CD4-positive, alpha-beta T cell (primary cell): Measurements from ENCODE around the gene PARP1. TPM values are rescaled to one million over a fixed set of nuclear protein-coding genes. Genes with fewer than 3 reads are reported as not detected.
"Not testable (repeated sequence)": the region's sequence is repeated elsewhere in the genome, so short reads cannot be mapped to it uniquely, and the experiment has no call there.

Source experiments
- ATAC-seq: fragments of 200-7000 bp; cut with Tn5 transposase; one replicate; pipeline ENCODE4 v1.10.0; 2022; ENCODE audit warnings: mild to moderate bottlenecking; ENCODE audit not compliant: poor library complexity
- CTCF ChIA-PET: fragments of 350-600 bp; sonication (Branson Sonifier 250); formaldehyde crosslinking; loops from one replicate; lab custom pipeline; 2021; ENCODE audit warnings: antibody characterized with exemption, inconsistent platforms; lab: Charles Lee
- POLR2A ChIA-PET: fragments of 350-600 bp; sonication (Branson Sonifier 250); formaldehyde crosslinking; loops from one replicate; lab custom pipeline; 2021; ENCODE audit warnings: antibody characterized with exemption, inconsistent platforms; lab: Charles Lee
- DNase-seq, 14 experiments: peaks; one replicate each; pipeline ENCODE4 v3.0.0-alpha.2; 2013 to 2020; ENCODE audit warnings: mixed read lengths in 2 of 14
- H3K27ac ChIP-seq, 2 donors: one replicate each; pipeline versions ENCODE4 v1.5.1 to v1.7.0; 2013; ENCODE audit warnings: low read length in 2 of 2, low read depth in 1 of 2, mild to moderate bottlenecking in 1 of 2
- H3K27me3 ChIP-seq, 2 experiments: 1 replicate in 1 of 2; 2 replicates in 1 of 2; pipeline versions ENCODE4 v1.6.1 to v1.7.0; 2013; ENCODE audit warnings: low read length in 2 of 2, control low read depth in 1 of 2, mild to moderate bottlenecking in 1 of 2, moderate library complexity in 1 of 2; ENCODE audit not compliant: insufficient read depth in 2 of 2, control insufficient read depth in 1 of 2
- H3K36me3 ChIP-seq: one replicate; pipeline ENCODE4 v1.6.1; 2013; ENCODE audit warnings: low read length, control low read depth; ENCODE audit not compliant: insufficient read depth
- H3K4me1 ChIP-seq: one replicate; pipeline ENCODE4 v1.6.1; 2013; ENCODE audit warnings: low read length, control low read depth; ENCODE audit not compliant: insufficient read depth
- H3K4me3 ChIP-seq: one replicate; pipeline ENCODE4 v1.5.1; 2013; ENCODE audit warnings: mild to moderate bottlenecking, low read length, moderate library complexity
- H3K9me3 ChIP-seq, 2 experiments: 1 replicate in 1 of 2; 2 replicates in 1 of 2; pipeline versions ENCODE4 v1.6.1 to v1.7.0; 2013; ENCODE audit warnings: low read length in 2 of 2, mild to moderate bottlenecking in 2 of 2, control low read depth in 1 of 2, moderate library complexity in 1 of 2; ENCODE audit not compliant: control insufficient read depth in 1 of 2, insufficient read depth in 1 of 2
- H3K27ac Mint-ChIP-seq: one replicate; pipeline ENCODE4 v1.8.0; 2020; ENCODE audit warnings: mixed read lengths
- H3K27me3 Mint-ChIP-seq: one replicate; pipeline ENCODE4 v1.8.0; 2021; ENCODE audit warnings: mixed read lengths
- H3K36me3 Mint-ChIP-seq: one replicate; pipeline ENCODE4 v1.8.0; 2021; ENCODE audit warnings: low read depth, mixed read lengths
- H3K4me1 Mint-ChIP-seq: one replicate; pipeline ENCODE4 v1.8.0; 2021; ENCODE audit warnings: low read depth, mixed read lengths
- H3K4me3 Mint-ChIP-seq: one replicate; pipeline ENCODE4 v1.8.0; 2020; ENCODE audit warnings: mild to moderate bottlenecking, mixed read lengths
- H3K9me3 Mint-ChIP-seq: one replicate; pipeline ENCODE4 v1.8.0; 2020; ENCODE audit warnings: mixed read lengths
- CTCF ChIP-seq: fragments of 200-600 bp; IDR thresholded peaks from one replicate; pipeline ENCODE4 v1.8.0; 2022; ENCODE audit warnings: antibody characterized with exemption, mild to moderate bottlenecking
- intact Hi-C, 2 experiments: fragments of 100-400 bp; cut with DNase I in 1 of 2; cut with micrococcal nuclease in 1 of 2; formaldehyde crosslinking; loops; one replicate each; pipeline versions ENCODE4 v1.15.1 to v1.9.0; 2023 to 2025; cut with DNase I, micrococcal nuclease
- total RNA-seq, 174 experiments: library from RNA in 2 of 174; stranded (reverse) in 2 of 174; gene quantifications; one replicate each; pipeline ENCODE4 v1.2.3 and lab custom pipeline; 2021 to 2026

PARP1 gene
- total RNA-seq, 2 experiments from 2014 or later = 59.3 to 63.6 TPM

DNA sequence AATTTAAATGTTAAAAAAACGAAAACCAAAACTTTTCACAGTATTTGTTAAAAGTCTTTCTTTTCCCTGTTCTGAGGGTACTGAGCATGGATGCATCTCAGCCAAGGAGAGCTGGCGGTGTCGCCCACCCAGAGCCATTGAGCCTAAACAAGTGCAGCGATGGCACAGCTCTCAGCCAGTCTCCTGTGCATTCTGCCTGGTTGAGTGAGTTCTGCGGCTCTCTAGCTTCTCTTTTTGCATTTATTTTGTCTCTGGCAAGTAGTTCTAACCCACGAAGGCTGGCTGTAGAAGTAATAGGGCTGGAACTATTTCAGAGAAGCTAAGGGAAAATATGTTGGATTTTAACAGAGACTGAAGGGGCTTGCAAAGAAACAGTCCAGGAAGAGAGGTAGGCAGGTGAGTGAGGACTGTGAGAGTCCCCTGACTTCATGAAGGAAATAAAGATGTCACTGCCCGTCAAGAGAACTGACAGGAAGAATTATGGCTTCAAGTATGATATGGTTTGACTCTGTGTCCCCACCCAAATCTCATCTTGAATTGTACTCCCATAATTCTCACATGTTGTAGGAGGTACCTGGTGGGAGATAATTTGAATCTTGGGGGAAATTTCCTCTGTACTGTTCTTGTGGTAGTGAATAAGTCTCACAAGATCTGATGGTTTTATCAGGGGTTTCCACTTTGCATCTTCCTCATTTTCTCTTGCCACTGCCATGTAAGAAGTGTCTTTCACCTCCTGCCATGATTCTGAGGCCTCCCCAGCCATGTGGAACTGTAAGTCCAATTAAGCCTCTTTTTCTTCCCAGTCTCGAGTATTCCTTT is 63.2 kb downstream of the PARP1 start:
- intact Hi-C loops = no loop called here
- Mint-ChIP-seq H3K4me1 (no peaks in the 10 kb centered on the region), H3K36me3 (peaks cover 5% of the 10 kb centered on the region), H3K4me3 (no peak overlapping the region), H3K27ac (no peak overlapping the region), H3K27me3 (peaks cover 8% of the 10 kb centered on the region), H3K9me3 (peaks cover 3% of the 10 kb centered on the region)
- no peak for ATAC-seq
- Histone ChIP-seq H3K36me3 (no peaks in the 10 kb centered on the region), H3K27ac (no peak overlapping the region), H3K4me1 (no peaks in the 10 kb centered on the region), H3K4me3 (no peak overlapping the region), H3K27me3 (no peaks in the 10 kb centered on the region), H3K9me3 (peaks cover 0 to 7% of the 10 kb centered on the region in 2 experiments)
- no peak for DNase-seq
- ChIA-PET CTCF (no interaction called here), POLR2A (no interaction called here)
- no peak for TF ChIP-seq CTCF

- ChIA-PET CTCF (no interaction called here), POLR2A (no interaction called here)
- H3K27ac Mint-ChIP-seq = no peak overlapping the region
- H3K4me3 ChIP-seq = no peak overlapping the region
- peaks cover 3% of the 10 kb centered on the region for H3K9me3 Mint-ChIP-seq
- H3K9me3 ChIP-seq = peaks cover 0 to 7% of the 10 kb centered on the region in 2 experiments
- H3K4me1 Mint-ChIP-seq = no peaks in the 10 kb centered on the region
- no peak for ATAC-seq
- H3K36me3 ChIP-seq = no peaks in the 10 kb centered on the region
- H3K36me3 Mint-ChIP-seq = peaks cover 5% of the 10 kb centered on the region
- H3K27me3 Mint-ChIP-seq = peaks cover 8% of the 10 kb centered on the region
- TF ChIP-seq CTCF = no peak
- intact Hi-C loops = no loop called here
- no peaks in the 10 kb centered on the region for H3K4me1 ChIP-seq
- H3K27me3 ChIP-seq = no peaks in the 10 kb centered on the region
- no peak overlapping the region for H3K4me3 Mint-ChIP-seq
- H3K27ac ChIP-seq = no peak overlapping the region
- DNase-seq = no peak
Observed at GRCh38 chr1:226342656-226343055, 65.2 kb downstream of the PARP1 start.

DNA sequence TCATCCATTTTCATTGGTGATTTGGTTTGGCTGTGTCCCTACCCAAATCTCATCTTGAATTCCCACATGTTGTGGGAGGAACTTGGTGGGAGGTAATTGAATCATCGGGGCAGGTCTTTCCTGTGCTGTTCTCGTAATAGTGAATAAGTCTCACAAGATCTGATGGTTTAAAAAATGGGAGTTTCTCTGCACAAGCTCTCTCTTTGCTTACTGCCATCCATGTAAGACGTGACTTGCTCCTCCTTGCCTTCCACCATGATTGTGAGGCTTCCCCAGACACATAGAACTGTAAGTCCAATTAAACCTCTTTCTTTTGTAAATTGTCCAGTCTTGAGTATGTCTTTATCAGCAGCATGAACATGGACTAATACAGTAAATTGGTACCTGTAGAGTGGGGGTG is 67.8 kb downstream of the PARP1 start:
- H3K4me1 ChIP-seq, intact Hi-C loops, H3K4me1 Mint-ChIP-seq, H3K27ac Mint-ChIP-seq, H3K4me3 ChIP-seq, POLR2A ChIA-PET, ATAC-seq, H3K27me3 ChIP-seq, H3K36me3 ChIP-seq, CTCF ChIA-PET, H3K9me3 Mint-ChIP-seq, H3K36me3 Mint-ChIP-seq, DNase-seq, H3K27me3 Mint-ChIP-seq, H3K9me3 ChIP-seq, H3K27ac ChIP-seq, H3K4me3 Mint-ChIP-seq: not testable (repeated sequence)
